OCI-LY3 (cell line): ENCODE data around the gene DTX3.

ENCODE experiments used
- H2AFZ ChIP-seq: fragments of 200-600, 300-600 bp; shearing (Covaris generic); 2 replicates; pipeline ENCODE4 v1.6.0; 2014; ENCODE audit warnings: antibody characterized with exemption, low read depth, low read length
- H3K27ac ChIP-seq: fragments of 200-600, 300-600 bp; sonication (generic); 2 replicates; pipeline ENCODE4 v1.5.1; 2014; ENCODE audit warnings: mild to moderate bottlenecking, low read length, moderate library complexity, mixed read lengths
- H3K27me3 ChIP-seq: fragments of 200-600, 300-600 bp; sonication (generic); 2 replicates; pipeline ENCODE4 v1.6.1; 2014; ENCODE audit warnings: low read depth, low read length, mixed read lengths
- H3K36me3 ChIP-seq: fragments of 200-600, 300-600 bp; sonication (generic); replicated peaks from 2 replicates; pipeline ENCODE3; 2014; ENCODE audit warnings: low read depth, low read length, mixed read lengths
- H3K4me1 ChIP-seq: fragments of 300-600, 200-600 bp; sonication (generic); 2 replicates; pipeline ENCODE4 v1.6.1; 2014; ENCODE audit warnings: low read length, mixed read lengths
- H3K4me2 ChIP-seq: fragments of 200-600, 300-600 bp; sonication (generic); 2 replicates; pipeline ENCODE4 v1.6.1; 2014; ENCODE audit warnings: low read length, mixed read lengths
- H3K4me3 ChIP-seq: fragments of 300-600, 200-600 bp; sonication (generic); 2 replicates; pipeline ENCODE4 v1.5.1; 2014; ENCODE audit warnings: antibody characterized with exemption, mild to moderate bottlenecking, low read length, moderate library complexity
- H3K79me2 ChIP-seq: fragments of 300-600, 200-600 bp; shearing (Covaris generic); 2 replicates; pipeline ENCODE4 v1.6.1; 2014; ENCODE audit warnings: mild to moderate bottlenecking, low read length, mixed read lengths
- H3K9ac ChIP-seq: fragments of 300-600, 200-600 bp; shearing (Covaris generic); 2 replicates; pipeline ENCODE4 v1.6.0; 2014; ENCODE audit warnings: mild to moderate bottlenecking, low read length, moderate library complexity
- H3K9me3 ChIP-seq: fragments of 200-600, 300-600 bp; shearing (Covaris generic); 2 replicates; pipeline ENCODE4 v1.6.1; 2014; ENCODE audit warnings: low read length, mixed read lengths; ENCODE audit not compliant: insufficient read depth
- H4K20me1 ChIP-seq: fragments of 200-600, 300-600 bp; sonication (generic); 2 replicates; pipeline ENCODE4 v1.6.1; 2016; ENCODE audit warnings: low read length, mixed read lengths; ENCODE audit not compliant: insufficient read depth
- EZH2phosphoT487 ChIP-seq: fragments of 200-600 bp; shearing (Covaris generic); IDR thresholded peaks from 2 replicates; pipeline ENCODE4 v1.6.1; 2018; ENCODE audit warnings: antibody characterized with exemption, mixed run types, low read depth
- TF ChIP-seq, protein P1 (sequence below): fragments of 200-600, 300-600 bp; sonication (generic); IDR thresholded peaks from 2 replicates; pipeline ENCODE4 v1.5.1; 2014; ENCODE audit warnings: antibody characterized with exemption, low read length, low read depth

DTX3 gene

GRCh38 chr12:57621497-57622292 lies 17.1 kb downstream of the DTX3 start:
- no peak overlapping the region for H3K27ac ChIP-seq
- no peak overlapping the region for H3K4me3 ChIP-seq
- H2AFZ ChIP-seq = no peak overlapping the region

DNA sequence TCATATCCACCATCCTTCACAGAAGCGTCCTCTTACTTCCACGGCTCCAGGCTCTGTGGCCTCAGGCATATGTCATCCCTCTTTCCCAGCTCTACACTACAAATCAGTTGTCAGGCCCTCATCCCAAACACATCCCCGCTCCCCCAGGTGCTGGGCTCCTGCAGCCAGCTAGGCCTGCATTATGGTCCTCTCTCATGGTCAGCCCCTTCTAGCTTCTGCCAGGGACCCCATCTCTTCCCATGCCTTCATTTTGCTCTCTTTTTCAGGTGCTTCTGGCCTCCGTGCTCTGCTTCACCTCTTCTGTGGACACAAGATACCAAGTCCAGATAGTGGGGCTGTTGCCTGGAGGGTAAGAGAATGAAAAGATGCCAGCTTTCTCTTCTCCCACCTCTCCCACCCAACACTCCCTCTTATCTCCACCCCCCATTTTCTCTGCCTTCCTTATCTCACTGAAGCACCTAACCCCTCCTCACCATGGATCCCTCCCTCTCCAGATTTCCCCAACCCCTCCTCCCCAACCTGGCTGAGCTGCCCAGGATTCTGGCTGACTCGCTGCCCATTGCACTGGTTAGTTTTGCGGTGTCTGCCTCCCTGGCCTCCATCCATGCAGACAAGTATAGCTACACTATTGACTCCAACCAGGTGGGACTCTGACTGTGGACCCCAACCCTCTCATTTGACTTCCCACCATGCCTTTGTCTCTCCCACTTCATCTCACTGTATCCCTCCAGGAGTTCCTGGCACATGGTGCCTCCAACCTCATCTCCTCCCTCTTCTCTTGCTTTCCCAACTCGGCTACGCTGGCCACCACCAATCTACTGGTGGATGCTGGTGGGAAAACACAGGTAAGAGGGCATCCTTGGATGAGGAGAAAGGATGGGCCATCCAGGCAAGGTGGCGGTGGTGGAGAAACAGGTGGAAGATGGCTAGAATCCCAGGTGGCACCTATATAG lies 17.9 kb downstream of the DTX3 start:
- Histone ChIP-seq H3K4me2 (no peak overlapping the region), H3K27me3 (no peaks in the 10 kb centered on the region), H2AFZ (no peak overlapping the region)

More at GRCh38 chr12:57621497-57622292, 17.1 kb downstream of the DTX3 start:
- Histone ChIP-seq H3K4me2 (no peak overlapping the region), H3K27me3 (no peaks in the 10 kb centered on the region), H3K4me1 (no peaks in the 10 kb centered on the region), H3K79me2 (no peaks in the 10 kb centered on the region), H3K36me3 (peaks cover under 1% of the 10 kb centered on the region), H3K9me3 (no peaks in the 10 kb centered on the region), H4K20me1 (no peaks in the 10 kb centered on the region), H3K9ac (no peak overlapping the region)
- TF ChIP-seq, protein P1, sequence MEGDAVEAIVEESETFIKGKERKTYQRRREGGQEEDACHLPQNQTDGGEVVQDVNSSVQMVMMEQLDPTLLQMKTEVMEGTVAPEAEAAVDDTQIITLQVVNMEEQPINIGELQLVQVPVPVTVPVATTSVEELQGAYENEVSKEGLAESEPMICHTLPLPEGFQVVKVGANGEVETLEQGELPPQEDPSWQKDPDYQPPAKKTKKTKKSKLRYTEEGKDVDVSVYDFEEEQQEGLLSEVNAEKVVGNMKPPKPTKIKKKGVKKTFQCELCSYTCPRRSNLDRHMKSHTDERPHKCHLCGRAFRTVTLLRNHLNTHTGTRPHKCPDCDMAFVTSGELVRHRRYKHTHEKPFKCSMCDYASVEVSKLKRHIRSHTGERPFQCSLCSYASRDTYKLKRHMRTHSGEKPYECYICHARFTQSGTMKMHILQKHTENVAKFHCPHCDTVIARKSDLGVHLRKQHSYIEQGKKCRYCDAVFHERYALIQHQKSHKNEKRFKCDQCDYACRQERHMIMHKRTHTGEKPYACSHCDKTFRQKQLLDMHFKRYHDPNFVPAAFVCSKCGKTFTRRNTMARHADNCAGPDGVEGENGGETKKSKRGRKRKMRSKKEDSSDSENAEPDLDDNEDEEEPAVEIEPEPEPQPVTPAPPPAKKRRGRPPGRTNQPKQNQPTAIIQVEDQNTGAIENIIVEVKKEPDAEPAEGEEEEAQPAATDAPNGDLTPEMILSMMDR = peak; percentile 74
- TF ChIP-seq EZH2phosphoT487 = no peak

DNA sequence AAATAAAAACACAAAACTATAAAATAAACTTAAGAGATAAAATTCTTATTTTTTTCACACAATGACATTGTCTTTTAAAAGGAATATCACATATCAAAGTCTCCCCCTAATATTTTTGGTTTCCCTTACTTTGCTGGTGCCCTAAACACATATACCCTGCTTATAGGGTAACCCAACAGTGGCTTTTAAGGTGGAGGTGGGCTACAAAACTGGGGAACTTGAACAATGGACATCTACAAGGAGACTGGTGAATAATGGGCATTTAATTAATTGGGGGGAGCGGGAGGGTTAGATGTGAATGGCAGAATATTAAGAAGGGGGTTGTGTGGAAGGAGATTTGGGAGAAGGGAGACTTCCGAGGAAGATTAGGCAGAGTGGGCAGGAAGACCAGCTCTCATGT lies 18.8 kb downstream of the DTX3 start:
- H3K9ac ChIP-seq = no peak overlapping the region
- no peak overlapping the region for H2AFZ ChIP-seq
- H3K27ac ChIP-seq = no peak overlapping the region
- no peaks in the 10 kb centered on the region for H3K9me3 ChIP-seq
- H3K4me1 ChIP-seq = no peaks in the 10 kb centered on the region
- no peaks in the 10 kb centered on the region for H3K79me2 ChIP-seq
- H3K27me3 ChIP-seq = no peaks in the 10 kb centered on the region
- H3K4me2 ChIP-seq = no peak overlapping the region
- H4K20me1 ChIP-seq = no peaks in the 10 kb centered on the region
- TF ChIP-seq EZH2phosphoT487 = no peak
- TF ChIP-seq, protein P1 = no peak
- H3K36me3 ChIP-seq = no peaks in the 10 kb centered on the region
- H3K4me3 ChIP-seq = no peak overlapping the region

More for the DNA sequence above, 17.9 kb downstream of the DTX3 start:
- TF ChIP-seq, protein P1 = no peak
- TF ChIP-seq EZH2phosphoT487 = no peak
- H3K9me3 ChIP-seq = no peaks in the 10 kb centered on the region
- H3K36me3 ChIP-seq = no peaks in the 10 kb centered on the region
- no peak overlapping the region for H3K9ac ChIP-seq
- H3K4me1 ChIP-seq = no peaks in the 10 kb centered on the region
- H3K27ac ChIP-seq = no peak overlapping the region
- H3K79me2 ChIP-seq = no peaks in the 10 kb centered on the region
- H3K4me3 ChIP-seq = no peak overlapping the region
- H4K20me1 ChIP-seq = no peaks in the 10 kb centered on the region

GRCh38 chr12:57623811-57624390 lies 19.3 kb downstream of the DTX3 start:
- Histone ChIP-seq H3K36me3 (no peaks in the 10 kb centered on the region), H3K4me3 (no peak overlapping the region), H3K4me2 (no peak overlapping the region), H4K20me1 (no peaks in the 10 kb centered on the region), H3K9me3 (no peaks in the 10 kb centered on the region), H3K27ac (no peak overlapping the region), H3K4me1 (no peaks in the 10 kb centered on the region), H3K79me2 (no peaks in the 10 kb centered on the region), H3K27me3 (no peaks in the 10 kb centered on the region), H2AFZ (no peak overlapping the region), H3K9ac (no peak overlapping the region)
- no peak for TF ChIP-seq EZH2phosphoT487
- TF ChIP-seq, protein P1 = no peak
